Measurements from ENCODE around the gene ITPRID1. TPM values are rescaled to one million over a fixed set of nuclear protein-coding genes. Genes with fewer than 3 reads are reported as not detected.

ITPRID1 gene
- total and polyA plus RNA-seq, 9 donors, result 0.20 TPM; not detected in 8

DNA sequence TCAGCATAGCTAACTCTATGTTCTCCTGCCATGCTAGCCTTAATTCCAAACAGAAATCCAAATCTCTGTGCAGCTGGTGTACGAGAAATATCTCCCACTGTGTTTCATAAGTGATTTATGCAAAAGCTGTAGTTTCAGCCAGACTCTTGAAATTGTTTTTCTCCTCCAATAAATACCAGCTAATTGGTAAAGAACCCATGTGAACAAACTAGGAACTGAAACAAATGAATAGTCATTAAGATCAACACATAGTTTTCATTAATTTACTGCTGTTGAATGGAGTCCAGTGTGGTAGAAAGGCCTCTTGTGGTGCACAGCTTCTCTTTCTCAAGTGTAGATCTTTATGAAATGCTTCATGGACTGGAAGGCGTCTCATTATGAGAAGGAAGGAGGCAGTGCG is 191.5 kb downstream of the ITPRID1 start:
- Histone ChIP-seq H3K27me3 (no peaks in the 10 kb centered on the region), H3K27ac (no peak overlapping the region), H3K4me3 (no peak overlapping the region), H3K9me3 (no peaks in the 10 kb centered on the region), H3K36me3 (no peaks in the 10 kb centered on the region), H3K4me1 (ENCODE audit: insufficient read depth) (no peaks in the 10 kb centered on the region)
- intact Hi-C loops (cut with DNase I), result no loop called here
- WGBS, 3 donors, result 76 to 80% (median 77%) methylated on average over 3 of the region's 3 CpGs
- no peak for DNase-seq
- TF ChIP-seq EP300 (IDR thresholded peaks at IDR 0.05) (no peak), CTCF (IDR thresholded peaks at IDR 0.05) (no peak), POLR2A (IDR thresholded peaks at IDR 0.05) (no peak)

DNA sequence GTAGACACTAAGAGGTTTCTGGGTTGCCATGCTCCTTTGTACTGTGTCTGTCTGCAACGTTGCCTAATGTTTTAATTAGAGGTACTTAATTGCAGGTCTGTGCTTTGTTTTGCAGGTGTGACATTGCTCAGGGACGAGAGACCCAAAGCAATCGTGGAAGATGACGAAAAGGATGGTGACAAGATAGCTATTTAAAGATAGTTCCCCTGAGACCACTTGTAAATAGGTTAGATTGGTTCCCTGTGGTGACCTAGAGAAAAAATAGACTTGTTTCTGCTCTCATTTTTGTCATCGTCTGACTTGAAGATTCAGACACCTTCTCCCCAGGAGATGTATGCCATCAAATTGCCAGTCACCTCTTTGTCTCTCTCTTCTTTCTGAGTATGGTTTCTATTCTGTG is 193.2 kb downstream of the ITPRID1 start:
- H3K27ac ChIP-seq, result no peak overlapping the region
- no peak overlapping the region for H3K4me3 ChIP-seq
- TF ChIP-seq CTCF (IDR thresholded peaks at IDR 0.05), result no peak
- TF ChIP-seq POLR2A (IDR thresholded peaks at IDR 0.05), result no peak
- no peak for TF ChIP-seq EP300 (IDR thresholded peaks at IDR 0.05)
- H3K9me3 ChIP-seq, result no peaks in the 10 kb centered on the region
- no peaks in the 10 kb centered on the region for H3K4me1 ChIP-seq (ENCODE audit: insufficient read depth)
- no peak for DNase-seq
- H3K36me3 ChIP-seq, result no peaks in the 10 kb centered on the region
- intact Hi-C loops (cut with DNase I), result no loop called here
- 34 to 42% (median 35%) methylated on average over 5 of the region's 5 CpGs for WGBS, 3 donors
- no peaks in the 10 kb centered on the region for H3K27me3 ChIP-seq

Other genes starting within 250 kb of the ITPRID1 start
- gene NEUROD6, start 173.4 kb upstream of the ITPRID1 start, total RNA-seq, result not detected
- not detected for gene NEUROD6, start 173.4 kb upstream of the ITPRID1 start, polyA plus RNA-seq
- under 1 TPM in 2 of 7 donors, not detected in 5; 0.11 to 0.38 TPM for gene PPP1R17, start 173.1 kb downstream of the ITPRID1 start, total RNA-seq
- not detected for gene PPP1R17, start 173.1 kb downstream of the ITPRID1 start, polyA plus RNA-seq

All from ovary (tissue), 9 donors.